Progenitor cell of endocrine pancreas (in vitro differentiated cells): Measurements from ENCODE around the gene CTTNBP2NL. TPM values are rescaled to one million over a fixed set of nuclear protein-coding genes. Genes with fewer than 3 reads are reported as not detected.
"Not testable (repeated sequence)": the region's sequence is repeated elsewhere in the genome, so short reads cannot be mapped to it uniquely, and the experiment has no call there.

Source experiments
- DNase-seq: peaks from one replicate; pipeline ENCODE4 v3.0.0; 2021; ENCODE audit warnings: low spot score; ENCODE audit not compliant: unreplicated experiment
- H3K27ac Mint-ChIP-seq: 2 replicates; pipeline ENCODE4 v1.8.0; 2021; ENCODE audit warnings: mild to moderate bottlenecking, moderate library complexity, mixed read lengths
- H3K27me3 Mint-ChIP-seq: 2 replicates; pipeline ENCODE4 v1.8.0; 2021; ENCODE audit warnings: mixed read lengths
- H3K36me3 Mint-ChIP-seq: 2 replicates; pipeline ENCODE4 v1.8.0; 2022; ENCODE audit warnings: mixed read lengths; ENCODE audit not compliant: insufficient read depth
- H3K4me1 Mint-ChIP-seq: 2 replicates; pipeline ENCODE4 v1.8.0; 2021; ENCODE audit warnings: low read depth, mixed read lengths
- H3K4me3 Mint-ChIP-seq: 2 replicates; pipeline ENCODE4 v1.8.0; 2021; ENCODE audit warnings: low read depth, mild to moderate bottlenecking, moderate library complexity, mixed read lengths
- H3K9me3 Mint-ChIP-seq: 2 replicates; pipeline ENCODE4 v1.8.0; 2021; ENCODE audit warnings: low read depth, mixed read lengths
- CTCF ChIP-seq: fragments of 200-600 bp; sonication (generic); IDR thresholded peaks from one replicate; pipeline ENCODE4 v1.5.0; 2021; ENCODE audit warnings: antibody characterized with exemption, mild to moderate bottlenecking; ENCODE audit not compliant: unreplicated experiment
- total RNA-seq: library from RNA; stranded (reverse); gene quantifications from 2 replicates; pipeline ENCODE4 v1.2.1, GENCODE V29; 2021

The CTTNBP2NL gene
- total RNA-seq, 1 donor from 2014 or later = 46.0 TPM

- Mint-ChIP-seq H3K36me3 (peaks cover 15% of the 10 kb centered on the region), H3K4me3 (no peak overlapping the region), H3K4me1 (no peaks in the 10 kb centered on the region), H3K9me3 (no peaks in the 10 kb centered on the region), H3K27ac (no peak overlapping the region), H3K27me3 (no peaks in the 10 kb centered on the region)
- no peak for DNase-seq
- TF ChIP-seq CTCF = no peak
These were observed 50.4 kb downstream of the CTTNBP2NL start for GRCh38 chr1:112446411-112446810.

- Mint-ChIP-seq H3K9me3 (no peaks in the 10 kb centered on the region), H3K4me3 (no peak overlapping the region), H3K36me3 (peaks cover 12% of the 10 kb centered on the region), H3K4me1 (no peaks in the 10 kb centered on the region), H3K27ac (no peak overlapping the region), H3K27me3 (no peaks in the 10 kb centered on the region)
- DNase-seq = no peak
- no peak for TF ChIP-seq CTCF
These were observed 53.1 kb downstream of the CTTNBP2NL start for GRCh38 chr1:112448904-112449629.

GRCh38 chr1:112449630-112449983 lies 53.6 kb downstream of the CTTNBP2NL start:
- Mint-ChIP-seq H3K27ac (no peak overlapping the region), H3K4me3 (no peak overlapping the region), H3K27me3 (no peaks in the 10 kb centered on the region), H3K36me3 (peaks cover 15% of the 10 kb centered on the region), H3K9me3 (no peaks in the 10 kb centered on the region), H3K4me1 (no peaks in the 10 kb centered on the region)
- TF ChIP-seq CTCF = no peak
- DNase-seq = no peak

- H3K4me1 Mint-ChIP-seq = no peaks in the 10 kb centered on the region
- DNase-seq = no peak
- no peak overlapping the region for H3K4me3 Mint-ChIP-seq
- H3K27ac Mint-ChIP-seq = no peak overlapping the region
- no peaks in the 10 kb centered on the region for H3K9me3 Mint-ChIP-seq
- peaks cover 18% of the 10 kb centered on the region for H3K36me3 Mint-ChIP-seq
- no peak for TF ChIP-seq CTCF
- H3K27me3 Mint-ChIP-seq = no peaks in the 10 kb centered on the region
These were observed 54.8 kb downstream of the CTTNBP2NL start for GRCh38 chr1:112450773-112451172.

- peaks cover 23% of the 10 kb centered on the region for H3K36me3 Mint-ChIP-seq
- H3K4me3 Mint-ChIP-seq, H3K27ac Mint-ChIP-seq, H3K27me3 Mint-ChIP-seq, H3K4me1 Mint-ChIP-seq, DNase-seq, H3K9me3 Mint-ChIP-seq: not testable (repeated sequence)
These were observed 55.3 kb downstream of the CTTNBP2NL start for GRCh38 chr1:112451301-112451700.

DNA sequence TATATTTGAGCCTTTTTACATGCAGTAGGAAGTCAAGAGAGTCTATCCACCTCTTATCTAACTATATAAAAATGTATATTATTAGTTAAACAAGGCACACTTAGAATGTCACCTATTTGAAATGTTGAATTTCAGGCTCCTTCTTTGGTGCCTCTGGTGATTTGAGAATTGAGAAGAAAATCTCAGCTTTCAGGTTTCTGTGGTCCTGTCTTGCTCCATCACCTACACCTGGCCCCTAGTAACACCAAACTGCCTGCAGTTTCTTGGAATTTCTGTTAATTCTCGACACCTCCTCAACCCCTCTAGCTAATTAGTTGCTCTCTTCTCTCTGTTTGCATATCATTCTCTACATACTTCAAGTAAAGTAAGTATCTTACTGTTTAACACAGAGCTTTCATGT lies 57.9 kb downstream of the CTTNBP2NL start:
- Mint-ChIP-seq H3K4me3 (no peak overlapping the region), H3K9me3 (no peaks in the 10 kb centered on the region), H3K27me3 (no peaks in the 10 kb centered on the region), H3K27ac (no peak overlapping the region), H3K4me1 (no peaks in the 10 kb centered on the region), H3K36me3 (peaks cover 30% of the 10 kb centered on the region)
- no peak for TF ChIP-seq CTCF
- no peak for DNase-seq
